K562 (cell line): ENCODE results near the gene CENPV. TPM values are rescaled to one million over a fixed set of nuclear protein-coding genes. Genes with fewer than 3 reads are reported as not detected.

Experiments used
- CGGBP1 ChIP-seq: fragments of 250-450 bp; sonication (Bioruptor Pico); IDR thresholded peaks from 2 replicates; pipeline ENCODE4 v1.9.0; 2021; ENCODE audit warnings: mild to moderate bottlenecking
- COPS2 ChIP-seq: fragments of 450-650 bp; conservative IDR thresholded peaks from 2 replicates; pipeline ENCODE4 v1.6.1; 2016; ENCODE audit warnings: mild to moderate bottlenecking, moderate library complexity
- CREM ChIP-seq: IDR thresholded peaks from 2 replicates; pipeline ENCODE4 v1.6.1; 2014; ENCODE audit warnings: antibody characterized with exemption, low read depth
- MAFF ChIP-seq: IDR thresholded peaks from 2 replicates; pipeline ENCODE4 v1.6.1; 2012; ENCODE audit warnings: low read length, improper control_type of control experiment
- NBN ChIP-seq: fragments of 450-650 bp; IDR thresholded peaks from 2 replicates; pipeline ENCODE4 v1.6.1; 2016; ENCODE audit warnings: low read depth, mild to moderate bottlenecking
- PREB ChIP-seq: sonication (generic); formaldehyde crosslinking; IDR thresholded peaks from 2 replicates; pipeline ENCODE4 v1.8.1; 2023; ENCODE audit warnings: mild to moderate bottlenecking, missing genetic modification reagents
- RAD21 ChIP-seq, 2 experiments: fragments of 250-450 bp in 1 of 2; fragments of 450-650 bp in 1 of 2; sonication (Bioruptor Pico) in 1 of 2; formaldehyde crosslinking in 1 of 2; IDR thresholded peaks in 1 of 2; conservative IDR thresholded peaks in 1 of 2; 2 replicates each; pipeline versions ENCODE4 v1.4.0 to v1.8.0; 2020 to 2022; ENCODE audit warnings: mild to moderate bottlenecking in 2 of 2, moderate library complexity in 1 of 2
- RBM25 ChIP-seq: fragments of 200-400 bp; formaldehyde crosslinking; IDR thresholded peaks from 2 replicates; pipeline ENCODE4 v1.6.1; 2018; ENCODE audit warnings: low read length, low read depth, moderate library complexity; ENCODE audit not compliant: severe bottlenecking
- RNF2 ChIP-seq: sonication (generic); IDR thresholded peaks from 2 replicates; pipeline ENCODE4 v1.6.1; 2016
- TCF7 ChIP-seq: sonication (generic); IDR thresholded peaks from 2 replicates; pipeline ENCODE4 v1.6.1; 2016; ENCODE audit warnings: antibody characterized with exemption, borderline replicate concordance
- THRAP3 ChIP-seq: fragments of 450-650 bp; IDR thresholded peaks from 2 replicates; pipeline ENCODE4 v1.6.1; 2016; ENCODE audit warnings: mild to moderate bottlenecking, inconsistent platforms, borderline replicate concordance
- THRB ChIP-seq: fragments of 450-650 bp; formaldehyde crosslinking; conservative IDR thresholded peaks from 2 replicates; pipeline ENCODE4 v1.4.0; 2022; ENCODE audit warnings: mild to moderate bottlenecking, missing genetic modification characterization
- XRCC4 ChIP-seq: IDR thresholded peaks from one replicate; pipeline ENCODE4 v1.6.1; 2011; ENCODE audit not compliant: insufficient read depth, insufficient read length; ENCODE audit errors: extremely low read depth
- ZBTB7A ChIP-seq: IDR thresholded peaks from 2 replicates; pipeline ENCODE4 v1.6.1; 2011; ENCODE audit warnings: low read depth, mild to moderate bottlenecking, low read length, moderate library complexity, borderline replicate concordance; ENCODE audit not compliant: control insufficient read depth
- ZMIZ1 ChIP-seq, 2 experiments: fragments of 150-350 bp in 1 of 2; IDR thresholded peaks; 2 replicates each; pipeline ENCODE4 v1.6.1; 2012 to 2016; ENCODE audit warnings: low read depth in 2 of 2, low read length in 2 of 2, mild to moderate bottlenecking in 1 of 2, moderate library complexity in 1 of 2
- ZNF398 ChIP-seq: fragments of 250-450 bp; sonication (Bioruptor Pico); IDR thresholded peaks from 2 replicates; pipeline ENCODE4 v1.8.0; 2021; ENCODE audit warnings: moderate library complexity, mild to moderate bottlenecking, inconsistent platforms
- ZNF766 ChIP-seq: fragments of 200-800 bp; sonication (Bioruptor generic); conservative IDR thresholded peaks from 2 replicates; pipeline ENCODE4 v1.6.1; 2016; ENCODE audit warnings: missing genetic modification characterization, missing compliant biosample characterization
- ZNF785 ChIP-seq: fragments of 250-450 bp; sonication (Bioruptor Pico); IDR thresholded peaks from 2 replicates; pipeline ENCODE4 v1.4.0; 2020; ENCODE audit warnings: mild to moderate bottlenecking
- polyA plus RNA-seq, 8 experiments: library from polyadenylated mRNA; depleted of rRNA in 4 of 8; stranded (reverse) in 5 of 8; unstranded in 3 of 8; fragments of >200 nt; fragmentation: Nextera tagmentation in 2 of 8; fragmentation: Illumina TruSeq in 1 of 8; extraction: Ambion mirVana in 2 of 8; extraction: Trizol in 1 of 8; gene quantifications; 2 replicates each; pipeline versions ENCODE4 v1.2.1 to v1.2.3, GENCODE V29; 2011 to 2014; ENCODE audit warnings: inconsistent platforms in 1 of 8, missing spikeins in 1 of 8
- total RNA-seq, 7 experiments: library from RNA; depleted of rRNA in 6 of 7; stranded (reverse); fragments of >200 nt in 6 of 7; fragmentation: Illumina TruSeq in 2 of 7; extraction: Trizol in 2 of 7; gene quantifications; 2 replicates each; pipeline versions ENCODE4 v1.2.1 to v1.2.3, GENCODE V29; 2011 to 2021; ENCODE audit warnings: low replicate concordance in 1 of 7
- TF ChIP-seq, protein P1 (sequence below): fragments of 450-650 bp; IDR thresholded peaks from 2 replicates; pipeline ENCODE4 v1.6.1; 2016; ENCODE audit warnings: borderline replicate concordance

The CENPV gene
- total and polyA plus RNA-seq, 9 of the 15 experiments (the other 6 are each of a cell fraction or from before 2014, with no cell fraction given), result 17.8 to 131 (median 89.3) TPM

DNA sequence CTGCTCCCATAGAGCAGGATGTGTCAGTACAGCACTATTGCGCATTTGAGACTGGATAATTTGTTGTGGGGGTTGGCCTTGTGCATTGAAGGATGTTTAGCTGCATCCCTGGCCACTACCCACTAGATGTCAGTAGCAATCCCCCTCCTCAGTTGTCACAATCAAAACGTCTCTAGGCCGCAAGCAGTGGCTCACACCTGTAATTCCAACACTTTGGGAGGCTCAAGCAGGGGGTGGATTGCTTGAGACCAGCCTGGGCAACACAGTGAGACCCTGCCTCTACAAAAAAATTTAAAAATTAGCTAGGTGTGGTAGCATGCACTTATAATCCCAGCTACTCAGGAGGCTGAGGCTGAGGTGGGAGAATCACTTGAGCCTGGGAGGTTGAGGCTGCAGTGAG is 48.4 kb downstream of the CENPV start (continued):
- TF ChIP-seq, protein P1, sequence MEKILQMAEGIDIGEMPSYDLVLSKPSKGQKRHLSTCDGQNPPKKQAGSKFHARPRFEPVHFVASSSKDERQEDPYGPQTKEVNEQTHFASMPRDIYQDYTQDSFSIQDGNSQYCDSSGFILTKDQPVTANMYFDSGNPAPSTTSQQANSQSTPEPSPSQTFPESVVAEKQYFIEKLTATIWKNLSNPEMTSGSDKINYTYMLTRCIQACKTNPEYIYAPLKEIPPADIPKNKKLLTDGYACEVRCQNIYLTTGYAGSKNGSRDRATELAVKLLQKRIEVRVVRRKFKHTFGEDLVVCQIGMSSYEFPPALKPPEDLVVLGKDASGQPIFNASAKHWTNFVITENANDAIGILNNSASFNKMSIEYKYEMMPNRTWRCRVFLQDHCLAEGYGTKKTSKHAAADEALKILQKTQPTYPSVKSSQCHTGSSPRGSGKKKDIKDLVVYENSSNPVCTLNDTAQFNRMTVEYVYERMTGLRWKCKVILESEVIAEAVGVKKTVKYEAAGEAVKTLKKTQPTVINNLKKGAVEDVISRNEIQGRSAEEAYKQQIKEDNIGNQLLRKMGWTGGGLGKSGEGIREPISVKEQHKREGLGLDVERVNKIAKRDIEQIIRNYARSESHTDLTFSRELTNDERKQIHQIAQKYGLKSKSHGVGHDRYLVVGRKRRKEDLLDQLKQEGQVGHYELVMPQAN, result no peak
- TF ChIP-seq MAFF, result no peak
- no peak for TF ChIP-seq RBM25
- no peak for TF ChIP-seq THRB
- TF ChIP-seq CGGBP1 (CRISPR knock-in tag), result no peak
- TF ChIP-seq XRCC4, result no peak
- no peak for TF ChIP-seq PREB (CRISPR knock-in tag)
- no peak for TF ChIP-seq ZBTB7A
- no peak for TF ChIP-seq RNF2
- TF ChIP-seq ZNF785 (CRISPR knock-in tag), result no peak
- TF ChIP-seq ZNF766 (CRISPR knock-in tag), result no peak
- TF ChIP-seq THRAP3, result no peak
- TF ChIP-seq ZMIZ1 (IDR thresholded peaks at IDR 0.05; ENCODE audit: low read depth in 2 of 2, low read length in 2 of 2), result no peak
- no peak for TF ChIP-seq TCF7
- no peak for TF ChIP-seq NBN
- TF ChIP-seq RAD21 (CRISPR knock-in tag; conservative IDR thresholded peaks at IDR 0.05 in 1 of 2, IDR thresholded peaks at IDR 0.05 in 1 of 2), result peak in 1 of 2 experiments; percentile 58; a peak in 3 of 4 replicates
- TF ChIP-seq COPS2, result no peak
- TF ChIP-seq CREM, result 0 out of 2 replicates have a peak, but pooled peaks have one; percentile 10
- no peak for TF ChIP-seq ZNF398 (CRISPR knock-in tag)
